GM21528 (cell line): ENCODE measurements around the gene PRDX1.
"Not testable (repeated sequence)": the region's sequence is repeated elsewhere in the genome, so short reads cannot be mapped to it uniquely, and the experiment has no call there.

Experiments used
- ATAC-seq: cut with Tn5 transposase; IDR thresholded peaks from one replicate; pipeline ENCODE4 v1.9.1; 2021; ENCODE audit warnings: mild to moderate bottlenecking, moderate library complexity; ENCODE audit not compliant: unreplicated experiment, low FRiP score

PRDX1 gene

GRCh38 chr1:45507195-45507594 is 14.5 kb downstream of the PRDX1 start:
- no peak for ATAC-seq

- ATAC-seq: no peak
These were observed 18.0 kb downstream of the PRDX1 start for GRCh38 chr1:45503462-45504360.

- ATAC-seq: no peak
These were observed 20.2 kb downstream of the PRDX1 start for GRCh38 chr1:45501505-45501859.

GRCh38 chr1:45499415-45499769 is 22.3 kb downstream of the PRDX1 start:
- peak; percentile 1 for ATAC-seq

GRCh38 chr1:45498279-45498678 is 23.4 kb downstream of the PRDX1 start:
- no peak for ATAC-seq

GRCh38 chr1:45493116-45493697 is 28.5 kb downstream of the PRDX1 start:
- ATAC-seq: no peak

- no peak for ATAC-seq
These were observed 29.0 kb downstream of the PRDX1 start for GRCh38 chr1:45492691-45493090.

GRCh38 chr1:45491487-45492260 is 30.0 kb downstream of the PRDX1 start:
- ATAC-seq: no peak

GRCh38 chr1:45490626-45491486 is 30.8 kb downstream of the PRDX1 start, which contains the start of gene TESK2:
TSS of gene TESK2 (minus strand) at chr1:45491163. CDS start at chr1:45457785, 33,378 bp downstream.
- ATAC-seq: peak; percentile 85

- ATAC-seq: no peak
These were observed 31.5 kb downstream of the PRDX1 start for GRCh38 chr1:45490121-45490625.

GRCh38 chr1:45489379-45489778 is 32.3 kb downstream of the PRDX1 start:
- not testable (repeated sequence) for ATAC-seq

- ATAC-seq: no peak
These were observed 32.9 kb downstream of the PRDX1 start for GRCh38 chr1:45488666-45489377.

GRCh38 chr1:45485949-45486348 is 35.7 kb downstream of the PRDX1 start:
- no peak for ATAC-seq

- no peak for ATAC-seq
These were observed 42.5 kb downstream of the PRDX1 start for GRCh38 chr1:45479039-45479748.

GRCh38 chr1:45478121-45478814 is 43.4 kb downstream of the PRDX1 start:
- ATAC-seq: no peak

GRCh38 chr1:45477646-45478045 is 44.0 kb downstream of the PRDX1 start:
- ATAC-seq: no peak

GRCh38 chr1:45474194-45474593 is 47.5 kb downstream of the PRDX1 start:
- not testable (repeated sequence) for ATAC-seq

GRCh38 chr1:45473302-45473701 is 48.4 kb downstream of the PRDX1 start:
- peak; percentile 49 for ATAC-seq
